HG03060 (cell line): ENCODE measurements around the gene COBLL1.
A peak's percentile ranks its signal among the peaks of the same experiment; 100 is the strongest.

Source experiments
- ATAC-seq: cut with Tn5 transposase; IDR thresholded peaks from one replicate; pipeline ENCODE4 v1.9.1; 2021; ENCODE audit warnings: low read depth, moderate number of reproducible peaks; ENCODE audit not compliant: unreplicated experiment

Gene COBLL1

DNA sequence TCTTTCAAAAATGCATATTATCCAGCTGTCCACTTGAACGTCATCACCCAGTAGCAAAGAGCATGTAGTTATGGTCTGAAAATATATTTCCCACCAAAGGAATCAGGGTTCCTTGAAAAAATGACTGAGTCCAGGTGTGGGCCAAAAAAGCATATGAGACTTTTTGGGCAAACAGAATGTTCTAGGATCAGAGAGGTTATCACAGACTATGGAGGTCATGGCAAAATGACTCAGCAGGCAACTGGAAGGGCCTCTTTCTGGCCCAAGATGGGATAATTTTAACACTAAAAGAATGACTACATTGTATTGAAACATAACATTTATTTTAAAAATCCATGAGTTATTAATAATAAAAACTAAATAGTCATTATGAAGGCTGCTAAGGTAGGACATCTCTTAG is 77.1 kb downstream of the COBLL1 start:
- no peak for ATAC-seq

DNA sequence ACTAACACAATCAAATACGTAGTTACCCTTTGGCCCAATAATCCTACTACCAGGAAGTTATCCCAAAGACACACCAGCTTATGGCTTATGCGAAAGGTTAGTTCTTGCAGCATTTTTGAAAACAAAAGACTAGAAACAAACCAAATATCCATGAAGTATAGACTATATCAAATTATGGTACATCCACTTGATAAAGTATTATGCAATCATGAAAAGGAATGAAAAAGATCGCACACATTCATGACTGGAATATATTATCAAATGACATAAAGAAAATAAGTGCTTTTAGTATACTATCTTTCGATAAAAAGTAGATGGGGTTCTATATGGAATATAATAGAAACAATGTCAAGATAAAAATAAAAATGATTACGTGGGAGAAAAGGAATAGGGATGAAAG is 78.2 kb downstream of the COBLL1 start:
- ATAC-seq: no peak

DNA sequence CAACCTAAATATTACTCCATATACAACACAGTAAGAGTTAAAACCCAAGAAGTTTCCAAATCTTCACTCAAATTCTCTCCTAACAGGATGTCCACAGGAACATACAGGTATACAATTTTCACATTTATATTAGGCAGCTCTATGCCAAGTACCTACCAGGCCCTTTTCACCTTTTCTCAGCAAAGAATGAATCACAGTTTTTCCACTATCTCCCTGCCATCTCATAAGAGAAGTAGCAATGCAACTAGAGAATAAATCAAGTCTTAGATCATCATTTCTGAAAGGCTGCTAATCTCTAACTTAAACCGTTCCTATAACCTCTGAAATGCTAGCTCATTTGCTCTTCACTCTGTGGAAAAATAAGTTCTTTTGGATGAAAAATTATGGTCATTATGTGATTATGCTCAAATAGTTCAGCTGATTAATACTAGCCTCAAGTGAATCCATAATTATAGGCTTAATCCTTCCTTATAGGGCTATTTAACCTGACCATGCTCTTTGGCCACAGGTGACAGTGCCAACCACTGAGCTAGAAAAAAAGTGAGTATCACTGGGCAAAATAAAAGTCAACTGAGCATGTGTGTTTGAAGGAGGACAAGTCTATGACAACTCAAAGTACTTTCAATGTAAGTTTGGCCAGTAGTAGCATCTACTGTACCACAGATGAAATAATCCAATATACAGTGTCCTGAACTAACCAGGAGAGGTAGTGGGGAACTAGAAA is 79.7 kb downstream of the COBLL1 start:
- no peak for ATAC-seq

DNA sequence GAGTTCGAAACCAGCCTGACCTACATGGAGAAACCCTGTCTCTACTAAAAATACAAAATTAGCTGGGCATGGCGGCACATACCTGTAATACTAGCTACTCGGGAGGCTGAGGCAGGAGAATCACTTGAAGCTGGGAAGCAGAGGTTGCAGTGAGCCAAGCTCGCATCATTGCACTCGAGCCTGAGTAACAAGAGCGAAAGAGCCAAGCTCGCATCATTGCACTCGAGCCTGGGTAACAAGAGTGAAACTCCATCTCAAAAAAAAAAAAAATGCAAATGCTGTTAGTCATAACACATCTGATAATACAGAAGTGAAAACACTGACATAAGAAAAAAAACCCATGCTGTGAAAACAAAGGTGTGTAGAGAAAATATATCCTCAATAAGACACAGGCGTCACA is 80.4 kb downstream of the COBLL1 start:
- peak; percentile 100 for ATAC-seq

DNA sequence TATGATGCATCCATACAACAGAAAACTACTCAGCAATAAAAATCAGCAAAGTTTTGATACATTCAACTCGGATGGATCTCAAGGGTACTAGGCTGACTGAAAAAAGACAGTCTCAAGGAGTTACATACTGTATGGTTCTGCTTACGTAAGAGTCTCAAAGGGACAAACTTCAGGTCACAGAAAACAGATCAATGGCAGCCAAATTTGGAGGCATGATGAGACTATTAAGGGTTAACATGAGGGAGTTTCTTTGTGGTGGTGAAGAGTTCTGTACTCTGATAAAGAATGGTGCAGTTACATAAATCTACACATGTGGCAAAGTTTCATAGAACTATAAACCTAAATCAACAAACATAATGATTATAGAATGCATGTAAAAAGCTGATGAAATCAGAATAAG is 81.4 kb downstream of the COBLL1 start:
- no peak for ATAC-seq

DNA sequence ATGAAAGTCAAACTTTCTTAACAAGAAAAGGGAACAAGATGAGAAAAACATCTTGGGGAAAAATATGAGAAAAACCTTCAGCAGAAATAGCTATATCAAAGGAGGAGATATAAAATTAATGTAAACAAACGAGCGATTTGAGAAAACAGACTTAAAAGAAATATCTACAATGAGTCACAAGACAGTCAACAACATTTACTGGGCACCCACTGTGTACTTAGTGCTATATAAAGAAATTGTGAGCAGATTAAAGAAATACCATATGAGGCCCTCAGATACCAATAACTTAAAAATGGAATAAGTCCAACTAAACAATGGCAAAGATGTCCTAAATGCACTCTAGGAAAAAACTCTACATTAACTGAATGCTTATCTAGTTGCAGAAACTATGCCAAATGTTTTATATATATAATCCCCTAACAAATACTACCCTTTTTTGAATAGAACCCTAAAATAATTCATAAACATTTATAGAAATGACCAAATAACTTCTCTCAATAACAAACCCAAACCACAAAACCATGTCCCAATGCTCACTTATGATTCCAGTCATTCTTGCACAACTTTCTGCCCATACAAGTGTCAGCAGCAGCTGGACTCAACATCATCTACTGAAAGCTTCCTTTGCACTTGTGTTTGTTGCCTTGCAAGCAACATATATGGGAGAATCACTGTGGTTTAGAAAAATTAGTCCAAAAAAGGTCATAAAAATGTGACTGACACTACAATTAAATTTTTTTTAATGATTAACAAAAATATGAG is 83.5 kb downstream of the COBLL1 start:
- ATAC-seq: no peak

DNA sequence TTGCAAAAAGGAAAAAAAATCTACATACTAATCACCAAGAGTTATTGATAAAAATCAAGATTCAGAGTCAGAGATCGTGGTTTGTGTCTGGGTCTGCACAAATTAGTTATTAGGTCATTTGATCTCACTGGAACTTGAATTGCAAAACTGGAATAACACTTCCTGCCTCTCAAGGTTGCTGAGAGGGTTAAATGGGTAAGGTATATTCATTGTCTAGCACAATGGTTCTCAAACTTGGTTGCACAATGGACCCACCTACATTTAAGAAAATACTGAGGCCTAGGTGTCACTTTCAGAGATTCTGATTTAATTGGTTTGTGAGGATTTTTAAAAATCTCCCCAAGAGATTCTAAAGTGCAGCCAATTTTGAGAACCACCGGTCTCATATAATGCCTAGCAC is 84.8 kb downstream of the COBLL1 start:
- no peak for ATAC-seq

DNA sequence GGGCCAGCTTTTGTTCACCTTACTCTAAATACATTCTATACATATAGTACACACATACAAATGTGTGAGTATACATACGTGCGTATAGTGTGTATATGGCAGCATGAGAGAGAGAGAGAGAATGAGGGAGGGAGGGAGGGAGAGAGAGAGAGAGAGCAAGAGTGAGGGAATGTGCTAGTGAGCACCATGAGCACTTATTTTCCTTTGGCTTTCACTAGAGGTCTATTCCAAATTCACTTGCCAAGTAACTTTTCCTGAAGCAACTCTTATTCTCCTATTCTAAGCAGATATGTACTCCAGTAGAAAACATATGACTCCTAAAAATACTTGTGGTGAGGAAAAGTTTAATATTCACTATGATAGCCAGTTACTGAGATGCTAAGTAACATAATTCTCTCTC is 85.7 kb downstream of the COBLL1 start:
- ATAC-seq: no peak

DNA sequence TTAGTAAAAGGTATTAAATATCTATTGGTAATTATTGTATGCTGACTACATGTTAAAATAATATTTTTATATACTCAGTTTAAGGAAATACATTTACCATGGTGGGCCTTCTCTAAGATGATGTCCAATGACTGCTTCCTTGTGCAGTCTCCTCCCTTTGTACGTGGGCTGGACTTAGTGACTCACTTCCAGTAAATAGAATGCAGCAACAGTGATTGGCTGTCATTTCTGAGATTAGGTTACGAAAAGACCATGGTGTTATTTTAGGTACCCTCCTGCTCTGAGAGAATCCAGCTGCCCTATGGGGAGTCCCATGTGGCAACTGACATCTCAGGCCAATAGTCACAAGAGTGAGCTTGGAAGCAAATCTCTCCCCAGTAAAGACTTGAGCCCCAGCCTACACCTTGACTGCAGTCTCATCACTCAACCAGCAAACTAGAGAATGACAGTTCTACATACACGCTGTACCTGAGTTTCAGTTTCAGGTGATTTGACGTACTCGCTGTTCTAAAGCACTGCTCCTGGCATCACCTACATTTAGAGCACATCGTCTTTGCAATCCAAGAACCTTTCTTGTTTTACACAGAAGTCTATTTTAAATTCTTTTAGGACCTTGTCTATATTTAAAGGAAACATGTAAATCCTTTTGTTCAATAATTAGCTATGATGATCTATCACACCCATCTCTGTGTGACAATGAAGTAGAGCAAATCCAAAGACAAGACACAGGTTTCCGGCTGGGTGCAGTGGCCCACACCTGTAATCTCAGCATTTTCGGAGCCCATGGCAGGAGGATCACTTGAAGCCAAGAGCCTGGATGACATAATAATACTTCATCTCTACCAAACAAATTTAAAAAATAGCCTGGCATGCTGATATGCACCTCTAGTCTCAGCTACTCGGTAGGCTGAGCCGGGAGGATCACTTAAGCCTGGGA is 87.2 kb downstream of the COBLL1 start:
- ATAC-seq: no peak

DNA sequence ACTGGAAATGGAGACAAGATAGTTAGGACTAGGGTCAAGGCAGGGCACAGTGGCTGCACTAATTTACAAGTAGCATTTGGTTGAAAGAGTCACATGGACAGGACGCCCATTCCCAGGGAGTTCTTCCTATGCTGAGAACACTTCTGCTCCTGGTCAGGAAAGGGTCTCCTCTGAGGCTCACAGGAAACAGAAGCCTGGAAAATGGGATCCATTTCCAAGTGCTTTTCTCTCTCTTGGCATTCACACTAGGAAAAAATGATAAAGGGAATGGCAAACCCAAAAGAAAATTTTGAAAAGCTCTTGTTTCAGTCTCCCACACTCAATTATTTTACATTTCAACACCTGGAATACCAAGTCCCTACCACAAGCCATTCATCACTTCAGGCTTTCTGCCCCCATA is 88.7 kb downstream of the COBLL1 start:
- no peak for ATAC-seq

DNA sequence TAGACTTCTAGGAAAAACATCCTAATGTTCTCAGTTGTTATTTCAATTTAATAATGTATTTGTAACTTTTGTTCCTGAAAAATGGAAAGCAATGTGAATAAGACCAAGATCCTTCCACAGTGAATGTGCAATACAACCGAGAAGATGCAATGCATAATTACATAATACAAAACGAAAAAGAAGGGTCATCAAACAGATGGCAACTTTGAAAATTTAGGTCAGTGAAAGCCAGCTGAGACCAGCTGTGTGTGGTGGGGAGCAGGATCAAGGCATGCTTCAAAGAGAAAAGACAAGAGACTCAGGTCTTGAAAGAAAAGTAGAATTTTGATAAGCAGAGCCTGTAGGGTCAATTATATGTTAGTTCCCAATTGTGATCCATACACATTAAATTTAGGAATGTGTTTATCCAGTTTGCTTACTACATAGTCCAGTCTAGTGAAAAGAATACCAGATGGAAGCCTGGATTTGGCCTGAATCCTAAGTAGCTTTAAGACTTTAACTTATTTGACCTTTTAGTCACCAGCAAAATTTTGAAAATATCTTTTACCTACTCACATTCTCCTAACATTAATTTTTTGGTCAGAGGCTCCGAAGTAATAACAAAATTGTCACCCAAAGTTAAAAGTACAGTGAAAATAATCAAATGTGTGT is 93.7 kb downstream of the COBLL1 start:
- ATAC-seq: no peak

DNA sequence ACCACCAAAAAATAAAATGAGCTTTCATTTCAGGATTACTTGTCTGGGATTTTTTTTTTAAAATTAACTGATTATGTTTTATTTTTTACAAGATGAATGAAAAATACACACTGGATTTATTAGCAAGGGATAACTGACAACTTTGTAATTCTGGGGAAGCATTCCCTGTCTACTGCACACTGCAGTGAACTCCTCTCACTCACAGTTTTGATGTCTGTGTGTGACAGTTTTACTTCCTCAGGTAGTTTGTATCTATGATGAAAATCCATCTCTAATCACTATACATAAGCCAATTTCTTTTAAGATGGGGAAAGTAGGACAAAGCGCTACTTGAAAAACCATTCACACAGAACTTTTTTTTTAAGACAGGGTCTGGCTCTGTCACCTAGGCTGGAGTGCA is 94.5 kb downstream of the COBLL1 start:
- ATAC-seq: no peak

DNA sequence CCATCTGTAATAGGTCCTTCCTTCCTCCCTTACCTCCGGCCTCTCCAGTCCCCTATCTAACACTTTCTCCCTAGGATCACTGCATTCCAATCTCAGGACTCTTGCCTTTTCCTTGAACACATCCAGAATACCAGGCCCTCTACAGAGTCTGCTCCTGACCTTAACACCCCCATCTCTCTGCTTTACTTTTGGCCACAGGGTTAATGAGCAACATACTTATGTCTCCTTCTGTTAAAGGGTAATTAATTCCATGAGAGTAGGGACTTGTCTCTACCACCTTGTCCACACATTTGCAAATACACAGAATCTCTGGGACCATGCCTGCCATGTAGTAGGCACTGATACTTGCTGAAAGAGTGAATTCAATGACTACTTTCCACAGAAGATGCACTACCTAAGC is 94.9 kb downstream of the COBLL1 start:
- ATAC-seq: no peak

DNA sequence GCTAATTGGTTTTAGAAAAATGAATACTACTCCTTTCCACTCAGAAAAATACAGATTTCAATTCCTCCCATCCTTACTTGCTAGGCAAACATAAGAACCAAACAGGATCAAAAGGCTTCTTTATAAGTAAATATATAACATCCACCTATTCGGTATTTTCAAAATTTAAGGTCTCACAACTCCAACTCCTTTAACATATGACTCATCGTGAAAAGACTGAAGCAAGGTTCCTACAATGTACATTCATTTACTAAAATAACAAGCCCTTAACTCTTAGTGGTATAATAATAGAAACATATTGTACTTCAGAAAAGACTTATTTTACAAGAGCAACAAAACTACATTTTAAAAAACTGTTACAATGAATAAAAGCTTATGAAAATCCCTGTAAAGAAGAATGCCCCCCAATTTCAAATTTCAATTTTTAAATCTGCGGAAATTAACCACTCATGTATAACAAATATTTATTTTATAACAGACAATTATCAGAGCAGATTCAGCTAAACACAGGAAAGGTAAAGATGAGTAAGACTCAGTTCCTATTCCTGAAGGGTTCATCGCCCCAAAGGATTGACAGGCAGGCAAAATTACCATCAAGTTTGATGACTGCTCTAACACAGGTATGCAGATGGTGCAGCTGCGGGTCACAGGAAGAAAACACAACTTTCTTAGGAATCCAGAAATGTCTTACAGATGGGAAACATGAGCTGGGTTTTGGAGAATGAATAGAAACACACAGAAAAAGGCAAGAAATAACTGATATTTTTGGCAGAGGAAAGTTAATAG is 96.4 kb downstream of the COBLL1 start:
- no peak for ATAC-seq

DNA sequence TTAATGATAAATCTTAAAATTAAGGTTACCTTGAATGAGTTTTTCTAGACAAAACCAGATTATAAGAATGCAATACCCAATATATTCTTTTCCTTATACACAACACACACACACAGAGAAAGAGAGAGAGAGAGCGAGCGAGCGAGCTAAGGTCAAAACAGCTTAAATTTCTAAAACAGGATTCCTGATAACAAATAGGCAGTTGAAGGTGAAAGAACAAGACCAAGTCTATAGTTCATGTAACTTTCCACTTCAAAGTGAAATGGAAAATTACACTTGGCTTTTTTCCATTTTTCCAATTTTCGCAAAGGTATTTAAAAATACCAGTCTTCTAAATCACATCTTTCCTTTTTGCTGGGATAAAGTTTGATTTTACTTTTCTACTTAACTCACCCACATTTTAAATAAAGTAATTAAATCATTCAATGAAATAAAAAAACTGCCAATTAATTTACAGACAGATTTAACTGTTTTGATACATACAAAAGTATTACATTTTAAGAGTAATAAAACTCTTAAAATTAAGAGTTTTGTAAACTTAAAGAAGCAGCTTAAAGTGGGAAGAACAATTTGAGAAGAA is 98.8 kb downstream of the COBLL1 start:
- ATAC-seq: no peak

DNA sequence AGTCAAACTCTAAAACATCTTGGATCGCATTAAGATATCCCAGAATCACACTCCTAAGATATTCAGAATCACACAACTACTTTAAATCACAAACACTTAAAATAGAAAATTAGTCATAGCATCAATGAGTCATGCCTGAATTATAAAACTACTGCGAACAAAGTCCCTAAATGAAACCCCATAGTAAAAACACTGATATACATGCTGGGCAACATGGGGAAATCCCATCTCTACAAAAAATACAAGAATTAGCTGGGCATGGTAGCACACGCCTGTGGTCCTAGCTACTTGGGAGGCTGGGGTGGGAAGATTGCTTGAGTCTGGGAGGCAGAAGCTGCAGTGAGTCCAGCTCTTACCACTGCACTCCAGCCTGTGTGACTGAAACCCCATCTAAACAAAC is 101.7 kb downstream of the COBLL1 start:
- no peak for ATAC-seq

DNA sequence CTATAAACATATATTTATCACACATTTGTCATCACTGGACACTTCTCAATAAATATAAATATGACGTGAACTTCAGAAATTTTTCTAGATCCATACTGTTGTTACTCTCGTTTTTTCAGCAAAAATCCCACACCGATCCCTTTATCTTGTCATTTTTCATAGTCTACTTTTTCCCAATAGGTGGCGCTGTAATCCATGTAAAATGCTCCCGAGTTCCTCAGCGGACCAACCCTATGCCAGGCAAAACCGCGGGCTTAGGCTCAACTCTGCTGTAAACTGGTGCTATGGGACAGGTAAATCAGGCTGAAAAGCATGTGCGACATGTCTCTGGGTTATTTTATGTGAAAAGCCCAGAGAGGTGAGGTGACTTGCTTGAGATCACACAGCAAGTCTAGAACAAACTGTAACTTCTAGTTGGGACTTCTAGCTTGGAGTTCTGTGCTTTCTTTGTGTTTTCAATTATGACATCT is 104.0 kb downstream of the COBLL1 start:
- ATAC-seq: peak; percentile 57

DNA sequence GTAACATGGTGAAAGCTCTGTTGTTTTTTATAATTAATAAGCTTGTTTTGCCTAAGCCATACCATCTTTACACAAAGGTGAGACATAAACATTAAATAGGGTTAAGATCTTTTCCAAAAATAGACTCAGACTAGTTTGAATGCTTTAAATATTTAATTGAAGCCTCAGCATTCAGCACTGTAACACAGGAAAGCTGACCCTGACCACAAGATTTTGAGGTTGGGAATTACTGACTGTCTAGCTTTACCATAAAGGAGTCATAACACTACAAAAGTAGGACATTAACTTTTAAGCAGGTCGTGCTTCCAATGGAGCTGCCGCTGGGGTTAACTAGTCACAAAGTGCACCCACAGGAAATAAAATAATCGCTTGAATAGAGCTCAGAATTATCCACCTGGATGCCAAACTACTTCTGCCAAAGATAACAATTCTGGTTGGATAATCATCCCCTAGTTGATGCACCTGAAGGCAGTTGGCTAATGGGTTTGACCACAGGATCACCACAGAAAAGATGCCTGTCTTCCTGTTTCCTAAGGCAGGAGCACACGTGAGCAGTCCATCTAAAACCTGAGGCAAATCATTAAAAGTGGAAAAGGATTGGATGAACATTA is 106.2 kb downstream of the COBLL1 start:
- ATAC-seq: no peak

DNA sequence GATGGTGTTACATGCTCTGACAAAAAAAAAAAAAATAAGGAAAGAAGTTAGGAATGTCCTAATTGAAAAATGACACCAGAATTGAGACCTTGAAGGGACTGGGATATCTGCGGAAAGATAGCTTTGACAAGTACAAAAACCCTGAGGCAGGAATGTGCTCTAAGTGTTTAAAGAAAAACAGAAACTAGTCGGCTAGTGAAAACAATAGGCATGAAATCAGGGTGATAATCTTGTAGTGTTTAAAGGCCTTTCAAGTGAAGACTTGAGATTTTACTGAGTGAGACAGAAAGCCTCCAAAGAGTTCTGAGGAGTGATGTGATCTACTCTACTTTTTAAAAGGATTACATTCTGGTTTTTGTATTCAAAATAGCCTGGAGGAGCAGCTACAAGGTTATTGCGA is 107.4 kb downstream of the COBLL1 start:
- no peak for ATAC-seq
